ENCODE measurements around the gene ARF6. TPM values are rescaled to one million over a fixed set of nuclear protein-coding genes. Genes with fewer than 3 reads are reported as not detected.

The ARF6 gene
- 48.2 and 49.6 TPM in 2 replicates for total RNA-seq

GRCh38 chr14:49892636-49893308 lies at the start of gene ARF6:
Gene ARF6 (plus strand): TSS chr14:49893082. CDS start chr14:49893737, 655 bp downstream.

GRCh38 chr14:49852301-49853157 lies 40.4 kb upstream of the ARF6 start, which contains the start of gene NEMF:
Gene NEMF (minus strand): TSS chr14:49852788. CDS start chr14:49852753, 35 bp downstream.

Other genes starting within 250 kb of the ARF6 start
- 0.88 and 2.0 TPM in 2 replicates for gene POLE2, start 204.9 kb upstream of the ARF6 start, total RNA-seq
- 3.0 and 3.2 TPM in 2 replicates for gene KLHDC1, start 200.0 kb upstream of the ARF6 start, total RNA-seq
- gene KLHDC2, start 124.9 kb upstream of the ARF6 start, total RNA-seq, result 30.8 and 54.0 TPM in 2 replicates
- gene NEMF, start 40.3 kb upstream of the ARF6 start, total RNA-seq, result 32.2 and 34.5 TPM in 2 replicates
- gene VCPKMT, start 223.5 kb downstream of the ARF6 start, total RNA-seq, result 3.8 and 4.1 TPM in 2 replicates

Data from cardiac ventricle fibroblast (primary cell).